ENCODE measurements around the gene MCMBP. TPM values are rescaled to one million over a fixed set of nuclear protein-coding genes. Genes with fewer than 3 reads are reported as not detected.

MCMBP gene
- total and polyA plus RNA-seq, 2 donors (not counting 3 experiments of a cell fraction or from before 2014, with no cell fraction given) = 44.8 to 62.5 TPM

DNA sequence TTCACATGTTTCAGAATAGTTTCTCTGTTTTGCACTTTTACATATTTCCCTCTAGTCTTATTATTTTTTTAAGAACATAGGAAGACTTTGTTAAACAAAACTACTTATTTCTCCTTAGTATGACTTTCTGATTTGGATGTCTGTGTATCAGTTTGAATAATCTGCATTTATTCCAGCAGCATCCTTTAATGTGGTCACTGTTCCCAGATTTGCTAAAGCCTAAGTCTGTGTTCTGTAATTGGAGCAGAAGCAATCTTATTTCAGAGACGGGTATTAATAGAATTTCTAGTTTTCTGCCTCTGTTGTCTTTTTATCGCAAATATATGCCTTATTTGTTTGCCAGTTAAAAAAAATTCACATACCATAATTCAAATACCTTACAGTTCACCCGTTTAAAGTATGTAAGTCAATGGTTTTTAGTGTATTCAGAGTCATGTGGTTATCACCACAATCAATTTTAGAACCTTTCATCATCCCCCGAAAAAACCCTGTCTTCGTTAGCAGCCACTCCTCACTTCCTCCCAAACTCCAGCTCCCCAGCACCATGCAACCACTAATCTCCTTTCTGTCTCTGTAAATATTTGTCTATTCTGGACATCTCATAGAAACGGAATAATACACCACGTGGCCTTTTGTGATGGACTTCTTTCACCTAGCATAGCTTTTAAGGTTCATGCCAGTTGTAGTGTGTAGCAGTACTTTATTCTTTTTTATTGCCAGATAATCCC lies 88.1 kb downstream of the MCMBP start:
- H3K4me3 ChIP-seq (replicated peaks in 1 of 3; ENCODE audit: insufficient read depth in 1 of 3, low read depth in 1 of 3, low read length in 3 of 3) = no peak overlapping the region
- peak overlapping the region; percentile 75 for H3K4me2 ChIP-seq (ENCODE audit: insufficient read depth, low read length)
- no peak overlapping the region for H2AFZ ChIP-seq (ENCODE audit: low read depth, low read length)
- ChIA-PET POLR2A (no interaction called here), CTCF (interaction anchor here (1.7 to 2.7 kb wide), 3 partner anchors 12 to 34 kb away, joined by 6 to 10 read pairs (median 8); no protein-coding TSS in a partner anchor)
- H3K9me1 ChIP-seq (replicated peaks; ENCODE audit: control insufficient read depth, extremely low read depth, insufficient read depth, low read length) = no peaks in the 10 kb centered on the region
- TF ChIP-seq FOS (IDR thresholded peaks at IDR 0.05; ENCODE audit: borderline replicate concordance, insufficient read depth, low read length) = no peak
- TF ChIP-seq POLR2A (IDR thresholded peaks at IDR 0.05; ENCODE audit: low read depth, low read length) = no peak
- TF ChIP-seq MYC (IDR thresholded peaks at IDR 0.05; ENCODE audit: low read depth, low read length) = no peak
- TF ChIP-seq GATA2 (IDR thresholded peaks at IDR 0.05; ENCODE audit: insufficient read depth, insufficient read length, low read depth, low read length) = no peak
- TF ChIP-seq, protein P1, sequence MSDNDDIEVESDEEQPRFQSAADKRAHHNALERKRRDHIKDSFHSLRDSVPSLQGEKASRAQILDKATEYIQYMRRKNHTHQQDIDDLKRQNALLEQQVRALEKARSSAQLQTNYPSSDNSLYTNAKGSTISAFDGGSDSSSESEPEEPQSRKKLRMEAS (IDR thresholded peaks at IDR 0.05; ENCODE audit: insufficient read depth, insufficient read length) = no peak
- TF ChIP-seq EZH2 (IDR thresholded peaks at IDR 0.05; ENCODE audit: borderline replicate concordance, low read depth, low read length, severe bottlenecking) = no peak
- no peak for TF ChIP-seq JUN (IDR thresholded peaks at IDR 0.05; ENCODE audit: borderline replicate concordance, insufficient read depth, insufficient read length, low read depth)
- TF ChIP-seq, protein P2, sequence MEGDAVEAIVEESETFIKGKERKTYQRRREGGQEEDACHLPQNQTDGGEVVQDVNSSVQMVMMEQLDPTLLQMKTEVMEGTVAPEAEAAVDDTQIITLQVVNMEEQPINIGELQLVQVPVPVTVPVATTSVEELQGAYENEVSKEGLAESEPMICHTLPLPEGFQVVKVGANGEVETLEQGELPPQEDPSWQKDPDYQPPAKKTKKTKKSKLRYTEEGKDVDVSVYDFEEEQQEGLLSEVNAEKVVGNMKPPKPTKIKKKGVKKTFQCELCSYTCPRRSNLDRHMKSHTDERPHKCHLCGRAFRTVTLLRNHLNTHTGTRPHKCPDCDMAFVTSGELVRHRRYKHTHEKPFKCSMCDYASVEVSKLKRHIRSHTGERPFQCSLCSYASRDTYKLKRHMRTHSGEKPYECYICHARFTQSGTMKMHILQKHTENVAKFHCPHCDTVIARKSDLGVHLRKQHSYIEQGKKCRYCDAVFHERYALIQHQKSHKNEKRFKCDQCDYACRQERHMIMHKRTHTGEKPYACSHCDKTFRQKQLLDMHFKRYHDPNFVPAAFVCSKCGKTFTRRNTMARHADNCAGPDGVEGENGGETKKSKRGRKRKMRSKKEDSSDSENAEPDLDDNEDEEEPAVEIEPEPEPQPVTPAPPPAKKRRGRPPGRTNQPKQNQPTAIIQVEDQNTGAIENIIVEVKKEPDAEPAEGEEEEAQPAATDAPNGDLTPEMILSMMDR (IDR thresholded peaks at IDR 0.05; ENCODE audit: extremely low read depth in 1 of 2, insufficient read depth in 1 of 2, low read depth in 1 of 2, low read length in 2 of 2) = no peak
- peaks cover 2% of the 10 kb centered on the region for H3K79me2 ChIP-seq (ENCODE audit: control insufficient read depth, insufficient read depth, low read length)
- no peaks in the 10 kb centered on the region for H3K36me3 ChIP-seq (ENCODE audit: control insufficient read depth in 2 of 2, extremely low read depth in 1 of 2, insufficient read depth in 2 of 2, low read length in 2 of 2)
- no peaks in the 10 kb centered on the region for H3K27me3 ChIP-seq (ENCODE audit: control insufficient read depth in 2 of 2, insufficient read depth in 2 of 2, low read length in 2 of 2)
- H3K9ac ChIP-seq (replicated peaks; ENCODE audit: extremely low read depth, insufficient read depth, low read length) = peak overlapping the region; percentile 19
- intact Hi-C loops (cut with micrococcal nuclease) = no loop called here
- dilution Hi-C loops (cut with MboI; ENCODE audit: extremely low pct_ligation_motif_present, low sequenced_read_pairs) = no loop called here
- FAIRE-seq (peak; percentile 35), DNase-seq (ENCODE audit: low read depth, low spot score) (no peak)
- no peak overlapping the region for H3K27ac ChIP-seq (ENCODE audit: insufficient read depth, low read depth, low read length)
- peaks cover 24% of the 10 kb centered on the region for H3K4me1 ChIP-seq (ENCODE audit: control insufficient read depth, extremely low read depth, insufficient read depth, low read length)
- no peaks in the 10 kb centered on the region for H3K9me3 ChIP-seq (replicated peaks; ENCODE audit: control insufficient read depth, insufficient read depth, low read length)
- no peaks in the 10 kb centered on the region for H4K20me1 ChIP-seq (replicated peaks; ENCODE audit: control insufficient read depth, extremely low read depth, insufficient read depth, low read length)
- no TSS peak for BruUV-seq (replicated peaks)

Data from endothelial cell of umbilical vein (primary cell).